ENCODE data around the gene LRAT. TPM values are rescaled to one million over a fixed set of nuclear protein-coding genes. Genes with fewer than 3 reads are reported as not detected.

The LRAT gene
- total RNA-seq, 1 experiment from 2014 or later = not detected

GRCh38 chr4:154736770-154737169, 7.0 kb upstream of the LRAT start:
- ATAC-seq (no peak), DNase-seq (ENCODE audit: low read depth, low spot score) (no peak)
- Histone ChIP-seq H3K27me3 (ENCODE audit: control insufficient read depth, insufficient read depth, low read length) (no peaks in the 10 kb centered on the region), H3K27ac (ENCODE audit: low read length) (no peak overlapping the region), H3K4me1 (ENCODE audit: control insufficient read depth, insufficient read depth, low read length) (no peaks in the 10 kb centered on the region), H3K36me3 (ENCODE audit: control insufficient read depth, insufficient read depth, low read length) (no peaks in the 10 kb centered on the region), H3K9me3 (ENCODE audit: control insufficient read depth, insufficient read depth, low read depth, low read length) (no peaks in the 10 kb centered on the region), H3K4me3 (ENCODE audit: low read depth in 2 of 2, low read length in 2 of 2) (no peak overlapping the region)
- TF ChIP-seq SIN3A (IDR thresholded peaks at IDR 0.05; ENCODE audit: borderline replicate concordance, insufficient read depth, low read depth, low read length) (no peak), TCF7L2 (IDR thresholded peaks at IDR 0.05; ENCODE audit: low read depth, low read length) (no peak), POLR2AphosphoS5 (IDR thresholded peaks at IDR 0.05; ENCODE audit: low read depth, low read length) (no peak), CTCF (IDR thresholded peaks at IDR 0.05) (no peak)
- TF ChIP-seq, protein P1, sequence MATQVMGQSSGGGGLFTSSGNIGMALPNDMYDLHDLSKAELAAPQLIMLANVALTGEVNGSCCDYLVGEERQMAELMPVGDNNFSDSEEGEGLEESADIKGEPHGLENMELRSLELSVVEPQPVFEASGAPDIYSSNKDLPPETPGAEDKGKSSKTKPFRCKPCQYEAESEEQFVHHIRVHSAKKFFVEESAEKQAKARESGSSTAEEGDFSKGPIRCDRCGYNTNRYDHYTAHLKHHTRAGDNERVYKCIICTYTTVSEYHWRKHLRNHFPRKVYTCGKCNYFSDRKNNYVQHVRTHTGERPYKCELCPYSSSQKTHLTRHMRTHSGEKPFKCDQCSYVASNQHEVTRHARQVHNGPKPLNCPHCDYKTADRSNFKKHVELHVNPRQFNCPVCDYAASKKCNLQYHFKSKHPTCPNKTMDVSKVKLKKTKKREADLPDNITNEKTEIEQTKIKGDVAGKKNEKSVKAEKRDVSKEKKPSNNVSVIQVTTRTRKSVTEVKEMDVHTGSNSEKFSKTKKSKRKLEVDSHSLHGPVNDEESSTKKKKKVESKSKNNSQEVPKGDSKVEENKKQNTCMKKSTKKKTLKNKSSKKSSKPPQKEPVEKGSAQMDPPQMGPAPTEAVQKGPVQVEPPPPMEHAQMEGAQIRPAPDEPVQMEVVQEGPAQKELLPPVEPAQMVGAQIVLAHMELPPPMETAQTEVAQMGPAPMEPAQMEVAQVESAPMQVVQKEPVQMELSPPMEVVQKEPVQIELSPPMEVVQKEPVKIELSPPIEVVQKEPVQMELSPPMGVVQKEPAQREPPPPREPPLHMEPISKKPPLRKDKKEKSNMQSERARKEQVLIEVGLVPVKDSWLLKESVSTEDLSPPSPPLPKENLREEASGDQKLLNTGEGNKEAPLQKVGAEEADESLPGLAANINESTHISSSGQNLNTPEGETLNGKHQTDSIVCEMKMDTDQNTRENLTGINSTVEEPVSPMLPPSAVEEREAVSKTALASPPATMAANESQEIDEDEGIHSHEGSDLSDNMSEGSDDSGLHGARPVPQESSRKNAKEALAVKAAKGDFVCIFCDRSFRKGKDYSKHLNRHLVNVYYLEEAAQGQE (IDR thresholded peaks at IDR 0.05; ENCODE audit: insufficient read depth in 1 of 2, low read depth in 2 of 2, low read length in 1 of 2) = no peak
- no TSS peak for BruUV-seq (replicated peaks)
- in situ Hi-C loops (cut with HindIII; ENCODE audit: low pct_unique_long_range_greater_than_20kb, low sequenced_read_pairs) (no loop called here), intact Hi-C loops (cut with micrococcal nuclease; ENCODE audit: unreplicated experiment) (no loop called here)
- ChIA-PET POLR2A (no interaction called here), CTCF (no interaction called here)

GRCh38 chr4:154738426-154738825, 5.4 kb upstream of the LRAT start:
- ChIA-PET POLR2A (no interaction called here), CTCF (no interaction called here)
- H3K4me3 ChIP-seq (ENCODE audit: low read depth in 2 of 2, low read length in 2 of 2) = no peak overlapping the region
- H3K36me3 ChIP-seq (ENCODE audit: control insufficient read depth, insufficient read depth, low read length) = no peaks in the 10 kb centered on the region
- no TSS peak for BruUV-seq (replicated peaks)
- H3K27me3 ChIP-seq (ENCODE audit: control insufficient read depth, insufficient read depth, low read length) = no peaks in the 10 kb centered on the region
- intact Hi-C loops (cut with micrococcal nuclease; ENCODE audit: unreplicated experiment) = no loop called here
- TF ChIP-seq, protein P1 (IDR thresholded peaks at IDR 0.05; ENCODE audit: insufficient read depth in 1 of 2, low read depth in 2 of 2, low read length in 1 of 2) = no peak
- no peak for TF ChIP-seq SIN3A (IDR thresholded peaks at IDR 0.05; ENCODE audit: borderline replicate concordance, insufficient read depth, low read depth, low read length)
- TF ChIP-seq POLR2AphosphoS5 (IDR thresholded peaks at IDR 0.05; ENCODE audit: low read depth, low read length) = no peak
- TF ChIP-seq CTCF (IDR thresholded peaks at IDR 0.05) = no peak
- no peak for TF ChIP-seq TCF7L2 (IDR thresholded peaks at IDR 0.05; ENCODE audit: low read depth, low read length)
- no peaks in the 10 kb centered on the region for H3K9me3 ChIP-seq (ENCODE audit: control insufficient read depth, insufficient read depth, low read depth, low read length)
- in situ Hi-C loops (cut with HindIII; ENCODE audit: low pct_unique_long_range_greater_than_20kb, low sequenced_read_pairs) = no loop called here
- no peak for ATAC-seq
- no peaks in the 10 kb centered on the region for H3K4me1 ChIP-seq (ENCODE audit: control insufficient read depth, insufficient read depth, low read length)
- no peak overlapping the region for H3K27ac ChIP-seq (ENCODE audit: low read length)
- DNase-seq (ENCODE audit: low read depth, low spot score) = no peak
